H1 (cell line): ENCODE measurements around the gene SRPRA. TPM values are rescaled to one million over a fixed set of nuclear protein-coding genes. Genes with fewer than 3 reads are reported as not detected.

Experiments used
- CTCF ChIA-PET: fragments of 300-600 bp; sonication (Branson Sonifier 250); formaldehyde crosslinking; loops from one replicate; lab custom pipeline; 2021; ENCODE audit not compliant: partially characterized antibody; lab: Charles Lee
- POLR2A ChIA-PET: fragments of 300-600 bp; sonication (Branson Sonifier 250); formaldehyde crosslinking; loops from one replicate; lab custom pipeline; 2021; ENCODE audit warnings: inconsistent platforms; ENCODE audit not compliant: partially characterized antibody; lab: Charles Lee
- DNase-seq, 2 experiments: peaks; one replicate each; pipeline versions ENCODE4 v3.0.0 to v3.0.0-alpha.2; 2010 to 2022; ENCODE audit warnings: low spot score in 2 of 2, low read depth in 1 of 2, mixed read lengths in 1 of 2
- FAIRE-seq: peaks from 2 replicates; lab custom pipeline; 2011; peaks lifted over from hg19 to GRCh38; lab: Jason Lieb, UNC
- H2AFZ ChIP-seq: 2 replicates; pipeline ENCODE4 v1.8.1; 2012; ENCODE audit warnings: low read length, inconsistent platforms
- H2AK5ac ChIP-seq: 2 replicates; pipeline ENCODE4 v1.6.1; 2013; ENCODE audit warnings: low read depth, low read length
- H2BK120ac ChIP-seq: replicated peaks from 2 replicates; pipeline ENCODE3; 2013; ENCODE audit warnings: low read depth, low read length, inconsistent platforms
- H2BK12ac ChIP-seq: 2 replicates; pipeline ENCODE4 v1.6.1; 2013; ENCODE audit warnings: low read depth, low read length
- H2BK15ac ChIP-seq: 2 replicates; pipeline ENCODE4 v1.6.1; 2013; ENCODE audit warnings: low read length
- H2BK20ac ChIP-seq: 2 replicates; pipeline ENCODE4 v1.6.1; 2013; ENCODE audit warnings: low read length
- H2BK5ac ChIP-seq: 2 replicates; pipeline ENCODE4 v1.6.1; 2013; ENCODE audit warnings: low read depth, low read length
- H3K14ac ChIP-seq: 2 replicates; pipeline ENCODE4 v1.6.1; 2013; ENCODE audit warnings: inconsistent platforms; ENCODE audit not compliant: insufficient read length
- H3K18ac ChIP-seq: 2 replicates; pipeline ENCODE4 v1.6.1; 2013; ENCODE audit warnings: low read length; ENCODE audit errors: extremely low read depth
- H3K23ac ChIP-seq: 2 replicates; pipeline ENCODE4 v1.6.1; 2013; ENCODE audit warnings: inconsistent platforms; ENCODE audit not compliant: insufficient read length
- H3K23me2 ChIP-seq: 2 replicates; pipeline ENCODE4 v1.6.1; 2013; ENCODE audit warnings: low read depth, low read length
- H3K27ac ChIP-seq: 2 replicates; pipeline ENCODE4 v1.6.1; 2011; ENCODE audit warnings: low read depth, low read length, inconsistent platforms
- H3K27me3 ChIP-seq, 4 experiments: replicated peaks in 1 of 4; 1 replicate in 1 of 4; 2 replicates in 3 of 4; pipeline versions ENCODE4 v1.6.1 to v1.8.1; 2011 to 2013; ENCODE audit warnings: low read length in 3 of 4, mild to moderate bottlenecking in 3 of 4, inconsistent platforms in 2 of 4, mixed read lengths in 2 of 4, moderate library complexity in 1 of 4; ENCODE audit not compliant: control insufficient read depth in 3 of 4, insufficient read depth in 3 of 4; ENCODE audit errors: extremely low read depth in 1 of 4
- H3K36me3 ChIP-seq, 4 experiments: 2 replicates each; pipeline versions ENCODE4 v1.6.1 to v1.8.1; 2011 to 2013; ENCODE audit warnings: mild to moderate bottlenecking in 4 of 4, low read length in 3 of 4, moderate library complexity in 2 of 4, control low read depth in 1 of 4, inconsistent platforms in 1 of 4; ENCODE audit not compliant: insufficient read depth in 4 of 4, control insufficient read depth in 2 of 4
- H3K4ac ChIP-seq: replicated peaks from 2 replicates; pipeline ENCODE3; 2013; ENCODE audit warnings: low read length, low read depth, mixed read lengths, inconsistent platforms; ENCODE audit not compliant: insufficient read length
- H3K4me1 ChIP-seq, 4 experiments: replicated peaks in 1 of 4; 1 replicate in 1 of 4; 2 replicates in 3 of 4; pipeline versions ENCODE4 v1.6.1 to v1.8.1; 2011 to 2013; ENCODE audit warnings: low read length in 3 of 4, inconsistent platforms in 2 of 4, mixed read lengths in 1 of 4; ENCODE audit not compliant: insufficient read depth in 4 of 4, control insufficient read depth in 3 of 4
- H3K4me2 ChIP-seq, 2 experiments: 2 replicates each; pipeline versions ENCODE4 v1.6.1 to v1.8.1; 2011 to 2013; ENCODE audit warnings: low read depth in 2 of 2, low read length in 2 of 2, control low read depth in 1 of 2, inconsistent platforms in 1 of 2, mild to moderate bottlenecking in 1 of 2; ENCODE audit not compliant: insufficient read depth in 1 of 2
- H3K4me3 ChIP-seq, 4 experiments: fragments of 200-600, 300-600 bp in 1 of 4; sonication (generic), shearing (Covaris generic), sonication (Bioruptor Twin) in 1 of 4; 2 replicates each; pipeline versions ENCODE4 v1.5.1 to v1.8.1; 2011 to 2016; ENCODE audit warnings: low read length in 4 of 4, low read depth in 3 of 4, control low read depth in 2 of 4, inconsistent platforms in 2 of 4, mild to moderate bottlenecking in 2 of 4, mixed read lengths in 1 of 4, moderate library complexity in 1 of 4; ENCODE audit not compliant: insufficient read depth in 2 of 4; ENCODE audit errors: extremely low read depth in 1 of 4
- H3K56ac ChIP-seq: replicated peaks from 2 replicates; pipeline ENCODE3; 2013; ENCODE audit warnings: low read depth, mild to moderate bottlenecking, mixed read lengths, low read length, inconsistent platforms; ENCODE audit not compliant: insufficient read length
- H3K79me1 ChIP-seq: 2 replicates; pipeline ENCODE4 v1.6.1; 2013; ENCODE audit warnings: low read depth, low read length, control low read depth
- H3K79me2 ChIP-seq, 2 experiments: 2 replicates each; pipeline versions ENCODE4 v1.6.1 to v1.8.1; 2012 to 2013; ENCODE audit warnings: low read length in 2 of 2, mild to moderate bottlenecking in 2 of 2, inconsistent platforms in 1 of 2; ENCODE audit not compliant: insufficient read depth in 2 of 2, control insufficient read depth in 1 of 2
- H3K9ac ChIP-seq, 4 experiments: replicated peaks in 1 of 4; 1 replicate in 1 of 4; 2 replicates in 3 of 4; pipeline versions ENCODE4 v1.6.1 to v1.8.1; 2011 to 2013; ENCODE audit warnings: low read depth in 3 of 4, low read length in 3 of 4, control low read depth in 2 of 4, mild to moderate bottlenecking in 2 of 4, moderate library complexity in 2 of 4, inconsistent platforms in 1 of 4; ENCODE audit errors: extremely low read depth in 1 of 4
- H3K9me3 ChIP-seq, 2 experiments: 2 replicates each; pipeline versions ENCODE4 v1.6.1 to v1.8.1; 2012 to 2013; ENCODE audit warnings: mild to moderate bottlenecking in 2 of 2, moderate library complexity in 2 of 2, control low read depth in 1 of 2, inconsistent platforms in 1 of 2, low read depth in 1 of 2, low read length in 1 of 2, mixed read lengths in 1 of 2; ENCODE audit not compliant: insufficient read depth in 2 of 2
- H4K20me1 ChIP-seq, 2 experiments: replicated peaks in 1 of 2; 2 replicates each; pipeline versions ENCODE3 to v1.8.1; 2011 to 2013; ENCODE audit warnings: inconsistent platforms in 2 of 2, low read length in 2 of 2, mild to moderate bottlenecking in 1 of 2; ENCODE audit not compliant: insufficient read depth in 2 of 2, control insufficient read depth in 1 of 2
- H4K5ac ChIP-seq: 2 replicates; pipeline ENCODE4 v1.6.1; 2013; ENCODE audit warnings: low read length, low read depth, mixed read lengths, inconsistent platforms; ENCODE audit not compliant: insufficient read length
- H4K8ac ChIP-seq: 2 replicates; pipeline ENCODE4 v1.8.0; 2013; ENCODE audit warnings: mild to moderate bottlenecking, moderate library complexity, low read length, inconsistent platforms; ENCODE audit not compliant: insufficient read depth; ENCODE audit errors: extremely low read depth
- H4K91ac ChIP-seq: replicated peaks from 2 replicates; pipeline ENCODE3; 2013; ENCODE audit warnings: low read length, mixed read lengths, inconsistent platforms; ENCODE audit not compliant: insufficient read length
- BRCA1 ChIP-seq: IDR thresholded peaks from 2 replicates; pipeline ENCODE4 v1.6.1; 2012; ENCODE audit warnings: low read depth, low read length, improper control_type of control experiment
- EGR1 ChIP-seq: IDR thresholded peaks from 2 replicates; pipeline ENCODE4 v1.6.1; 2011; ENCODE audit warnings: low read depth, low read length, borderline replicate concordance
- EZH2 ChIP-seq: fragments of 200-600 bp; sonication (generic); IDR thresholded peaks from 2 replicates; pipeline ENCODE4 v1.7.1; 2012; ENCODE audit warnings: low read depth, mild to moderate bottlenecking, moderate library complexity, low read length, inconsistent platforms; ENCODE audit not compliant: severe bottlenecking
- HDAC2 ChIP-seq, 2 experiments: fragments of 300-600 bp in 1 of 2; sonication (generic) in 1 of 2; IDR thresholded peaks; 2 replicates each; pipeline ENCODE4 v1.6.1; 2011 to 2012; ENCODE audit warnings: low read depth in 2 of 2, low read length in 2 of 2, mild to moderate bottlenecking in 2 of 2, moderate library complexity in 2 of 2, borderline replicate concordance in 1 of 2, inconsistent platforms in 1 of 2
- POLR2AphosphoS5 ChIP-seq: IDR thresholded peaks from 2 replicates; pipeline ENCODE4 v1.6.1; 2011; ENCODE audit warnings: low read depth, low read length
- POU5F1 ChIP-seq: IDR thresholded peaks from 2 replicates; pipeline ENCODE4 v1.6.1; 2011; ENCODE audit warnings: low read depth, mild to moderate bottlenecking, low read length, moderate library complexity
- RXRA ChIP-seq: IDR thresholded peaks from 2 replicates; pipeline ENCODE4 v1.6.1; 2011; ENCODE audit warnings: low read depth, mild to moderate bottlenecking, low read length, moderate library complexity; ENCODE audit not compliant: insufficient read depth
- SAP30 ChIP-seq: fragments of 300-600 bp; sonication (generic); IDR thresholded peaks from 2 replicates; pipeline ENCODE4 v1.7.1; 2012; ENCODE audit warnings: low read length, moderate library complexity, mild to moderate bottlenecking, inconsistent platforms; ENCODE audit not compliant: insufficient read depth, insufficient replicate concordance
- SUZ12 ChIP-seq: fragments of 200-600 bp; sonication (generic); IDR thresholded peaks from 2 replicates; pipeline ENCODE4 v1.6.1; 2012; ENCODE audit warnings: mild to moderate bottlenecking, inconsistent platforms, low read length, moderate library complexity, mixed read lengths
- TAF7 ChIP-seq: optimal IDR thresholded peaks from 2 replicates; pipeline ENCODE3; 2011; ENCODE audit warnings: low read depth, mild to moderate bottlenecking, inconsistent platforms, low read length, moderate library complexity, borderline replicate concordance
- USF2 ChIP-seq: IDR thresholded peaks from 2 replicates; pipeline ENCODE4 v1.6.1; 2011; ENCODE audit warnings: low read length, improper control_type of control experiment
- WGBS, 2 experiments: shearing (Covaris generic) in 1 of 2; methylation state at CpG; one replicate each; pipeline versions ENCODE4 v1.1.6 to v1.1.7; 2013 to 2015; ENCODE audit warnings: low lambda C conversion rate in 2 of 2, mixed read lengths in 2 of 2, inconsistent platforms in 1 of 2, low coverage in 1 of 2, missing lambda C conversion rate in 1 of 2; ENCODE audit not compliant: insufficient replicate concordance in 2 of 2, insufficient coverage in 1 of 2, insufficient read length in 1 of 2; ENCODE audit errors: extremely low coverage in 1 of 2, missing lambda C conversion rate in 1 of 2; 5-methylcytosine and 5-hydroxymethylcytosine counted together
- polyA plus RNA-seq, 7 experiments: library from polyadenylated mRNA; depleted of rRNA in 3 of 7; stranded (reverse) in 5 of 7; unstranded in 2 of 7; fragments of >200 nt in 5 of 7; fragments of 200-250 nt in 2 of 7; gene quantifications; 1 replicate in 5 of 7; 2 replicates in 1 of 7; 4 replicates in 1 of 7; pipeline versions ENCODE4 v1.2.1 to v1.2.3, GENCODE V29; 2011 to 2013; ENCODE audit warnings: missing spikeins in 2 of 7, mixed read lengths in 2 of 7
- total RNA-seq: library from RNA; stranded (reverse); fragmentation: NEBNext Ultra II Directional; extraction: Animal tissue kit (Norgen Biotek cat#: 25700); gene quantifications from 2 replicates; pipeline ENCODE4 v1.2.1, GENCODE V29; 2021

The SRPRA gene
- total and polyA plus RNA-seq, 2 of the 8 experiments (the other 6 are each of a cell fraction or from before 2014, with no cell fraction given) = 57.6 to 62.0 TPM

- Histone ChIP-seq H3K14ac (no peak overlapping the region), H3K27me3 (no peaks in the 10 kb centered on the region), H2BK120ac (no peak overlapping the region), H4K91ac (no peak overlapping the region), H3K9me3 (no peaks in the 10 kb centered on the region), H2BK5ac (no peak overlapping the region), H4K8ac (no peak overlapping the region), H2BK20ac (no peak overlapping the region), H3K18ac (no peak overlapping the region), H3K79me2 (peaks cover 0 to 20% of the 10 kb centered on the region in 2 experiments; a peak in 2 of 4 replicates), H3K79me1 (0 out of 2 replicates have a peak, but pooled peaks cover 4% of the 10 kb centered on the region), H3K56ac (no peak overlapping the region), H3K4ac (no peak overlapping the region), H3K36me3 (peaks cover 0 to 14% (median 2%) of the 10 kb centered on the region in 4 experiments; a peak in 5 of 8 replicates), H4K20me1 (peaks cover 0 to 3% of the 10 kb centered on the region in 2 experiments), H3K23me2 (no peaks in the 10 kb centered on the region), H2AFZ (no peak overlapping the region), H3K4me3 (no peak overlapping the region), H2AK5ac (no peak overlapping the region), H2BK15ac (no peak overlapping the region), H3K4me1 (no peaks in the 10 kb centered on the region; a peak in 1 of 7 replicates), H3K27ac (no peak overlapping the region), H2BK12ac (no peak overlapping the region), H4K5ac (no peak overlapping the region), H3K23ac (no peak overlapping the region), H3K9ac (no peak overlapping the region), H3K4me2 (no peak overlapping the region)
- no peak for DNase-seq
- ChIA-PET CTCF (interaction anchor here (0.7 kb wide), 1 partner anchor 375 kb away, joined by 3 read pairs; no protein-coding TSS in a partner anchor), POLR2A (no interaction called here)
- 87% methylated on average over 6 of the region's 6 CpGs; no CpG with 5 or more reads in 1 of the 2 experiments for WGBS, 2 experiments
- no peak for FAIRE-seq
- TF ChIP-seq POU5F1 (no peak), TAF7 (no peak), POLR2AphosphoS5 (no peak), RXRA (no peak), EGR1 (no peak), HDAC2 (IDR thresholded peaks at IDR 0.05; ENCODE audit: borderline replicate concordance in 1 of 2, low read depth in 2 of 2, low read length in 2 of 2) (no peak), SAP30 (no peak), EZH2 (no peak), USF2 (no peak), BRCA1 (no peak), SUZ12 (no peak)
Measured at GRCh38 chr11:126231725-126232459, 36.8 kb downstream of the SRPRA start.
